K562 (cell line): ENCODE results near the gene HEXIM2. TPM values are rescaled to one million over a fixed set of nuclear protein-coding genes. Genes with fewer than 3 reads are reported as not detected.
A peak's percentile ranks its signal among the peaks of the same experiment; 100 is the strongest.

ENCODE experiments used
- ARID2 ChIP-seq: fragments of 450-650 bp; IDR thresholded peaks from 2 replicates; pipeline ENCODE4 v1.6.1; 2017; ENCODE audit warnings: antibody characterized with exemption, mild to moderate bottlenecking
- BCOR ChIP-seq: fragments of 450-650 bp; IDR thresholded peaks from 2 replicates; pipeline ENCODE4 v1.6.1; 2016
- CHD1 ChIP-seq: fragments of 200-600 bp; sonication (generic); IDR thresholded peaks from one replicate; pipeline ENCODE4 v1.6.1; 2012; ENCODE audit warnings: mild to moderate bottlenecking, moderate library complexity, low read length, inconsistent platforms
- E2F5 ChIP-seq: sonication (generic); formaldehyde crosslinking; IDR thresholded peaks from 2 replicates; pipeline ENCODE4 v1.8.0; 2022; ENCODE audit warnings: mild to moderate bottlenecking, missing genetic modification reagents
- FOXA3 ChIP-seq, 2 experiments: fragments of 450-650 bp in 1 of 2; sonication (generic) in 1 of 2; formaldehyde crosslinking; IDR thresholded peaks in 1 of 2; conservative IDR thresholded peaks in 1 of 2; 2 replicates each; pipeline versions ENCODE4 v1.4.0 to v1.8.0; 2020 to 2022; ENCODE audit warnings: mild to moderate bottlenecking in 2 of 2, missing genetic modification reagents in 1 of 2
- IFI16 ChIP-seq: fragments of 250-450 bp; sonication (Bioruptor Pico); IDR thresholded peaks from 2 replicates; pipeline ENCODE4 v2.1.2; 2022; ENCODE audit warnings: mild to moderate bottlenecking, inconsistent platforms
- ILF3 ChIP-seq: fragments of 450-650 bp; IDR thresholded peaks from 2 replicates; pipeline ENCODE4 v1.6.1; 2018; ENCODE audit warnings: antibody characterized with exemption, mild to moderate bottlenecking, moderate library complexity, borderline replicate concordance
- JUNB ChIP-seq: fragments of 450-650 bp; formaldehyde crosslinking; conservative IDR thresholded peaks from 2 replicates; pipeline ENCODE4 v1.4.0; 2020; ENCODE audit warnings: mild to moderate bottlenecking
- KLF10 ChIP-seq: fragments of 250-450 bp; sonication (Bioruptor Pico); IDR thresholded peaks from 2 replicates; pipeline ENCODE4 v1.6.1; 2021; ENCODE audit warnings: matching md5 sums
- MTA2 ChIP-seq: fragments of 450-650 bp; IDR thresholded peaks from 2 replicates; pipeline ENCODE4 v1.6.1; 2016; ENCODE audit warnings: low read depth
- MTF1 ChIP-seq: fragments of 250-450 bp; sonication (Bioruptor Pico); IDR thresholded peaks from 2 replicates; pipeline ENCODE4 v1.9.0; 2021; ENCODE audit warnings: moderate library complexity, mild to moderate bottlenecking, inconsistent platforms, borderline replicate concordance
- NFE2 ChIP-seq: IDR thresholded peaks from 2 replicates; pipeline ENCODE4 v1.6.1; 2014; ENCODE audit warnings: antibody characterized with exemption, low read depth
- NFIC ChIP-seq: fragments of 450-650 bp; IDR thresholded peaks from 2 replicates; pipeline ENCODE4 v1.6.1; 2017; ENCODE audit warnings: mild to moderate bottlenecking, inconsistent platforms
- NRF1 ChIP-seq, 2 experiments: fragments of 450-650 bp; IDR thresholded peaks in 1 of 2; conservative IDR thresholded peaks in 1 of 2; 2 replicates each; pipeline ENCODE4 v1.6.1; 2014; ENCODE audit warnings: mild to moderate bottlenecking in 2 of 2
- POLR2A ChIP-seq: fragments of 450-650 bp; conservative IDR thresholded peaks from 2 replicates; pipeline ENCODE4 v1.6.1; 2016
- PYGO2 ChIP-seq: fragments of 450-650 bp; IDR thresholded peaks from 2 replicates; pipeline ENCODE4 v1.6.1; 2016; ENCODE audit warnings: mild to moderate bottlenecking, missing genetic modification characterization, moderate library complexity, missing compliant biosample characterization
- SREBF1 ChIP-seq: fragments of 150-350 bp; IDR thresholded peaks from 2 replicates; pipeline ENCODE4 v1.6.1; 2014; ENCODE audit warnings: antibody characterized with exemption, low read depth, low read length, borderline replicate concordance
- SRSF9 ChIP-seq: fragments of 200-400 bp; formaldehyde crosslinking; IDR thresholded peaks from 2 replicates; pipeline ENCODE4 v1.6.1; 2017; ENCODE audit warnings: low read depth, low read length, borderline replicate concordance
- TAF1 ChIP-seq: IDR thresholded peaks from 2 replicates; pipeline ENCODE4 v1.6.1; 2011; ENCODE audit warnings: mild to moderate bottlenecking, low read length, moderate library complexity; ENCODE audit not compliant: insufficient read depth, control insufficient read depth, severe bottlenecking; ENCODE audit errors: extremely low read depth
- TCF3 ChIP-seq: sonication (generic); formaldehyde crosslinking; IDR thresholded peaks from 2 replicates; pipeline ENCODE4 v1.4.0; 2020; ENCODE audit warnings: mild to moderate bottlenecking, missing genetic modification reagents
- U2AF1 ChIP-seq: fragments of 200-400 bp; formaldehyde crosslinking; optimal IDR thresholded peaks from 2 replicates; pipeline ENCODE3; 2017; ENCODE audit warnings: mild to moderate bottlenecking, low read depth, low read length, moderate library complexity
- XRCC4 ChIP-seq: IDR thresholded peaks from one replicate; pipeline ENCODE4 v1.6.1; 2011; ENCODE audit not compliant: insufficient read depth, insufficient read length; ENCODE audit errors: extremely low read depth
- ZBTB1 ChIP-seq: sonication (generic); formaldehyde crosslinking; IDR thresholded peaks from 2 replicates; pipeline ENCODE4 v1.8.1; 2023; ENCODE audit warnings: missing genetic modification reagents, low read depth, mild to moderate bottlenecking, borderline replicate concordance
- ZBTB43 ChIP-seq: sonication (generic); formaldehyde crosslinking; IDR thresholded peaks from 2 replicates; pipeline ENCODE4 v1.8.0; 2023; ENCODE audit warnings: mild to moderate bottlenecking, missing genetic modification reagents
- ZBTB8A ChIP-seq: fragments of 450-650 bp; IDR thresholded peaks from 2 replicates; pipeline ENCODE4 v1.6.1; 2018; ENCODE audit warnings: mild to moderate bottlenecking, moderate library complexity; ENCODE audit not compliant: partially characterized antibody
- ZKSCAN3 ChIP-seq: fragments of 250-450 bp; sonication (Bioruptor Pico); IDR thresholded peaks from 2 replicates; pipeline ENCODE4 v1.4.0; 2020
- ZNF133 ChIP-seq: fragments of 250-450 bp; sonication (Bioruptor Pico); IDR thresholded peaks from 2 replicates; pipeline ENCODE4 v1.4.0; 2020; ENCODE audit warnings: mild to moderate bottlenecking
- polyA plus RNA-seq, 8 experiments: library from polyadenylated mRNA; depleted of rRNA in 4 of 8; stranded (reverse) in 5 of 8; unstranded in 3 of 8; fragments of >200 nt; fragmentation: Nextera tagmentation in 2 of 8; fragmentation: Illumina TruSeq in 1 of 8; extraction: Ambion mirVana in 2 of 8; extraction: Trizol in 1 of 8; gene quantifications; 2 replicates each; pipeline versions ENCODE4 v1.2.1 to v1.2.3, GENCODE V29; 2011 to 2014; ENCODE audit warnings: inconsistent platforms in 1 of 8, missing spikeins in 1 of 8
- total RNA-seq, 7 experiments: library from RNA; depleted of rRNA in 6 of 7; stranded (reverse); fragments of >200 nt in 6 of 7; fragmentation: Illumina TruSeq in 2 of 7; extraction: Trizol in 2 of 7; gene quantifications; 2 replicates each; pipeline versions ENCODE4 v1.2.1 to v1.2.3, GENCODE V29; 2011 to 2021; ENCODE audit warnings: low replicate concordance in 1 of 7

The HEXIM2 gene
- total and polyA plus RNA-seq, 9 of the 15 experiments (the other 6 are each of a cell fraction or from before 2014, with no cell fraction given): 0.69 to 3.4 (median 1.1) TPM; not detected in 2

DNA sequence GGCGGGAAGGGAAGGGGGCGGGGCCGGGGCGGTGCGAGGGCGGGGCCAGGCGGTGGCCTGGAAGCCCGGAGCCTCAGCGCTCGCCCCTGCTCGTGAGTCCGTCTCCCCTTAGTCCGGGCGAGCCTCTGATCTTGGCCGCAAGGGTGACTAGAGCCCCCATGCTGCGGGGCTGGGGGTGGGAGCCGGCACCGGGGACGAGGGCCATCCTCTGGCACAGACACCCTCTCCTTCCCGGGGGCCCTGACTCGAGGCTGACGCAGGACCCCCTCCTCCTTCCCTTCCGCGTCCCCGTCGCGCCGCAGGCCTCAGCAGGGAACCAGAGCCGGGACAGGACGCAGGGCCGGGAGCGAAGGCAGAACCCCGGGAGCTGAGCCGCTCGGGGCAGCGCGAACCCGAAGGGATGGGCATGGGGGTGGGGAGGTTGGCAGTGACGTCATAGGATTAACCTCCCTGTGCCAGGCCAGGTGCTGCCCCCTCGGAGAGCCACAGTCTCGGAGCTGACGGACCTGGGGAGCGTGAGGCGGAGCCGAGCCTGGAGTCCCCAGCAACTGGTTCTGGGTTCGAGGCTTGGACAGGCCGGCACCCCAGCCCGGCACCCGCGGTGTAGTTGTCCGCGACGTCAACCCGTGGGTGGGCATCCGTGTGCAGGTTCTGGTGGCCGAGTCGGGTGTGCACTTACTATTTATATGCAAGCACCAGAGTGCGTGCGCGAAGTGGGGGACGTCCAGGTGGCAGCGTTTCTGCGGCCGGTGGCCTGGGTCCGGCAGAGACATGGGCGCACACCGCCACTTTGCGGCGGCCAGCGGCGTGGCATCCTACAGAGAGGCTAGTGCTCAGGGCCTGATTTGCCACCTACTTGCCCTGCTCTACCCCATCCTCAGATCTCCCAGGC is 28.9 kb upstream of the HEXIM2 start (continued):
- no peak for TF ChIP-seq XRCC4
- no peak for TF ChIP-seq CHD1
- peak; percentile 59; the same call in 1 of the 2 replicates for TF ChIP-seq POLR2A
- no peak for TF ChIP-seq ZBTB43 (CRISPR knock-in tag)
- TF ChIP-seq ILF3: no peak
- 0 out of 2 replicates have a peak, but pooled peaks have one; percentile 43 for TF ChIP-seq BCOR
- TF ChIP-seq NRF1 (conservative IDR thresholded peaks at IDR 0.05 in 1 of 2, IDR thresholded peaks at IDR 0.05 in 1 of 2): peak; percentile 17 to 26; a peak in 3 of 4 replicates
- no peak for TF ChIP-seq KLF10 (CRISPR knock-in tag)
- TF ChIP-seq SREBF1: no peak
- no peak; the same call in 1 of the 2 replicates for TF ChIP-seq JUNB
- TF ChIP-seq SRSF9: no peak
- no peak for TF ChIP-seq MTA2
- no peak for TF ChIP-seq FOXA3 (CRISPR knock-in tag; conservative IDR thresholded peaks at IDR 0.05 in 1 of 2, IDR thresholded peaks at IDR 0.05 in 1 of 2)
- no peak for TF ChIP-seq ZBTB8A
- TF ChIP-seq U2AF1: peak; percentile 29
- no peak for TF ChIP-seq ZBTB1 (CRISPR knock-in tag)
- 0 out of 2 replicates have a peak, but pooled peaks have one; percentile 59 for TF ChIP-seq E2F5 (CRISPR knock-in tag)
- TF ChIP-seq ZNF133 (CRISPR knock-in tag): no peak
- no peak for TF ChIP-seq NFE2
- TF ChIP-seq IFI16: no peak
- no peak for TF ChIP-seq PYGO2 (tag)
- no peak for TF ChIP-seq ZKSCAN3 (CRISPR knock-in tag)
- TF ChIP-seq TCF3 (CRISPR knock-in tag): 0 out of 2 replicates have a peak, but pooled peaks have one; percentile 14
- no peak for TF ChIP-seq TAF1
- no peak for TF ChIP-seq ARID2
- TF ChIP-seq NFIC: 0 out of 2 replicates have a peak, but pooled peaks have one; percentile 9
- TF ChIP-seq MTF1: no peak
